ENCODE data around the gene EFCAB9.
"Not testable (repeated sequence)": the region's sequence is repeated elsewhere in the genome, so short reads cannot be mapped to it uniquely, and the experiment has no call there.

The EFCAB9 gene

GRCh38 chr5:172189693-172190296 is 4.2 kb upstream of the EFCAB9 start:
- H3K4me3 ChIP-seq (ENCODE audit: low read length): no peak overlapping the region
- no peaks in the 10 kb centered on the region for H3K27me3 ChIP-seq (replicated peaks; ENCODE audit: control insufficient read depth, insufficient read depth, low read length)
- DNase-seq (ENCODE audit: low read depth): no peak
- no peaks in the 10 kb centered on the region for H3K9me3 ChIP-seq (ENCODE audit: control insufficient read depth, low read length)
- no peak overlapping the region for H3K9ac ChIP-seq (ENCODE audit: low read length)
- H3K4me1 ChIP-seq (ENCODE audit: control insufficient read depth, insufficient read depth, low read length): peaks cover 20% of the 10 kb centered on the region
- H3K36me3 ChIP-seq (ENCODE audit: control insufficient read depth, insufficient read depth, low read length, severe bottlenecking): peaks cover 4% of the 10 kb centered on the region

GRCh38 chr5:172194985-172195774 is 1.2 kb downstream of the EFCAB9 start:
- DNase-seq (ENCODE audit: low read depth): no peak
- Histone ChIP-seq H3K27me3 (replicated peaks; ENCODE audit: control insufficient read depth, insufficient read depth, low read length) (no peaks in the 10 kb centered on the region), H3K4me3 (ENCODE audit: low read length) (no peak overlapping the region), H3K36me3 (ENCODE audit: control insufficient read depth, insufficient read depth, low read length, severe bottlenecking) (no peaks in the 10 kb centered on the region), H3K9me3 (ENCODE audit: control insufficient read depth, low read length) (peaks cover 2% of the 10 kb centered on the region), H3K4me1 (ENCODE audit: control insufficient read depth, insufficient read depth, low read length) (no peaks in the 10 kb centered on the region), H3K9ac (ENCODE audit: low read length) (no peak overlapping the region)

- not testable (repeated sequence) for H3K9me3 ChIP-seq (ENCODE audit: control insufficient read depth, low read length); H3K4me3 ChIP-seq (ENCODE audit: low read length); H3K9ac ChIP-seq (ENCODE audit: low read length); H3K4me1 ChIP-seq (ENCODE audit: control insufficient read depth, insufficient read depth, low read length); DNase-seq (ENCODE audit: low read depth); H3K36me3 ChIP-seq (ENCODE audit: control insufficient read depth, insufficient read depth, low read length, severe bottlenecking); H3K27me3 ChIP-seq (replicated peaks; ENCODE audit: control insufficient read depth, insufficient read depth, low read length)
These were observed 3.8 kb downstream of the EFCAB9 start for GRCh38 chr5:172197775-172198174.

- Histone ChIP-seq H3K4me1 (ENCODE audit: control insufficient read depth, insufficient read depth, low read length) (no peaks in the 10 kb centered on the region), H3K27me3 (replicated peaks; ENCODE audit: control insufficient read depth, insufficient read depth, low read length) (no peaks in the 10 kb centered on the region), H3K9me3 (ENCODE audit: control insufficient read depth, low read length) (peaks cover 2% of the 10 kb centered on the region), H3K9ac (ENCODE audit: low read length) (no peak overlapping the region), H3K36me3 (ENCODE audit: control insufficient read depth, insufficient read depth, low read length, severe bottlenecking) (no peaks in the 10 kb centered on the region), H3K4me3 (ENCODE audit: low read length) (no peak overlapping the region)
- no peak for DNase-seq (ENCODE audit: low read depth)
These were observed 5.5 kb downstream of the EFCAB9 start for GRCh38 chr5:172199446-172199845.

- Histone ChIP-seq H3K4me3 (ENCODE audit: low read length) (no peak overlapping the region), H3K9ac (ENCODE audit: low read length) (no peak overlapping the region), H3K9me3 (ENCODE audit: control insufficient read depth, low read length) (peaks cover 2% of the 10 kb centered on the region), H3K36me3 (ENCODE audit: control insufficient read depth, insufficient read depth, low read length, severe bottlenecking) (no peaks in the 10 kb centered on the region), H3K4me1 (ENCODE audit: control insufficient read depth, insufficient read depth, low read length) (no peaks in the 10 kb centered on the region), H3K27me3 (replicated peaks; ENCODE audit: control insufficient read depth, insufficient read depth, low read length) (no peaks in the 10 kb centered on the region)
- DNase-seq (ENCODE audit: low read depth): no peak
These were observed 6.5 kb downstream of the EFCAB9 start for GRCh38 chr5:172200476-172200875.

GRCh38 chr5:172205984-172206383 is 12.0 kb downstream of the EFCAB9 start:
- not testable (repeated sequence) for H3K4me3 ChIP-seq (ENCODE audit: low read length); H3K9me3 ChIP-seq (ENCODE audit: control insufficient read depth, low read length); H3K4me1 ChIP-seq (ENCODE audit: control insufficient read depth, insufficient read depth, low read length); DNase-seq (ENCODE audit: low read depth); H3K27me3 ChIP-seq (replicated peaks; ENCODE audit: control insufficient read depth, insufficient read depth, low read length); H3K9ac ChIP-seq (ENCODE audit: low read length)
- peaks cover 12% of the 10 kb centered on the region for H3K36me3 ChIP-seq (ENCODE audit: control insufficient read depth, insufficient read depth, low read length, severe bottlenecking)

GRCh38 chr5:172207511-172207910 is 13.5 kb downstream of the EFCAB9 start:
- DNase-seq (ENCODE audit: low read depth): no peak
- Histone ChIP-seq H3K9me3 (ENCODE audit: control insufficient read depth, low read length) (no peaks in the 10 kb centered on the region), H3K27me3 (replicated peaks; ENCODE audit: control insufficient read depth, insufficient read depth, low read length) (no peaks in the 10 kb centered on the region), H3K36me3 (ENCODE audit: control insufficient read depth, insufficient read depth, low read length, severe bottlenecking) (peaks cover 25% of the 10 kb centered on the region), H3K9ac (ENCODE audit: low read length) (no peak overlapping the region), H3K4me3 (ENCODE audit: low read length) (no peak overlapping the region), H3K4me1 (ENCODE audit: control insufficient read depth, insufficient read depth, low read length) (no peaks in the 10 kb centered on the region)

GRCh38 chr5:172209714-172210113 is 15.7 kb downstream of the EFCAB9 start:
- no peak for DNase-seq (ENCODE audit: low read depth)
- no peaks in the 10 kb centered on the region for H3K4me1 ChIP-seq (ENCODE audit: control insufficient read depth, insufficient read depth, low read length)
- peaks cover 25% of the 10 kb centered on the region for H3K36me3 ChIP-seq (ENCODE audit: control insufficient read depth, insufficient read depth, low read length, severe bottlenecking)
- H3K9ac ChIP-seq (ENCODE audit: low read length): no peak overlapping the region
- H3K4me3 ChIP-seq (ENCODE audit: low read length): no peak overlapping the region
- no peaks in the 10 kb centered on the region for H3K9me3 ChIP-seq (ENCODE audit: control insufficient read depth, low read length)
- H3K27me3 ChIP-seq (replicated peaks; ENCODE audit: control insufficient read depth, insufficient read depth, low read length): no peaks in the 10 kb centered on the region

GRCh38 chr5:172211676-172212075 is 17.7 kb downstream of the EFCAB9 start:
- Histone ChIP-seq H3K4me3 (ENCODE audit: low read length) (no peak overlapping the region), H3K36me3 (ENCODE audit: control insufficient read depth, insufficient read depth, low read length, severe bottlenecking) (peaks cover 25% of the 10 kb centered on the region), H3K4me1 (ENCODE audit: control insufficient read depth, insufficient read depth, low read length) (no peaks in the 10 kb centered on the region), H3K27me3 (replicated peaks; ENCODE audit: control insufficient read depth, insufficient read depth, low read length) (no peaks in the 10 kb centered on the region), H3K9me3 (ENCODE audit: control insufficient read depth, low read length) (no peaks in the 10 kb centered on the region), H3K9ac (ENCODE audit: low read length) (no peak overlapping the region)
- no peak for DNase-seq (ENCODE audit: low read depth)

- no peaks in the 10 kb centered on the region for H3K9me3 ChIP-seq (ENCODE audit: control insufficient read depth, low read length)
- no peaks in the 10 kb centered on the region for H3K27me3 ChIP-seq (replicated peaks; ENCODE audit: control insufficient read depth, insufficient read depth, low read length)
- no peaks in the 10 kb centered on the region for H3K4me1 ChIP-seq (ENCODE audit: control insufficient read depth, insufficient read depth, low read length)
- peaks cover 32% of the 10 kb centered on the region for H3K36me3 ChIP-seq (ENCODE audit: control insufficient read depth, insufficient read depth, low read length, severe bottlenecking)
- no peak for DNase-seq (ENCODE audit: low read depth)
- no peak overlapping the region for H3K4me3 ChIP-seq (ENCODE audit: low read length)
- no peak overlapping the region for H3K9ac ChIP-seq (ENCODE audit: low read length)
These were observed 19.2 kb downstream of the EFCAB9 start for GRCh38 chr5:172213126-172213525.

GRCh38 chr5:172216345-172216744 is 22.4 kb downstream of the EFCAB9 start:
- Histone ChIP-seq H3K4me1 (ENCODE audit: control insufficient read depth, insufficient read depth, low read length) (no peaks in the 10 kb centered on the region), H3K27me3 (replicated peaks; ENCODE audit: control insufficient read depth, insufficient read depth, low read length) (no peaks in the 10 kb centered on the region), H3K9me3 (ENCODE audit: control insufficient read depth, low read length) (no peaks in the 10 kb centered on the region), H3K4me3 (ENCODE audit: low read length) (no peak overlapping the region), H3K36me3 (ENCODE audit: control insufficient read depth, insufficient read depth, low read length, severe bottlenecking) (peaks cover 29% of the 10 kb centered on the region), H3K9ac (ENCODE audit: low read length) (no peak overlapping the region)
- no peak for DNase-seq (ENCODE audit: low read depth)

Measured in adipocyte (in vitro differentiated cells).